GM20000 (cell line): ENCODE data around the gene PDE6A.

Experiments used
- DNase-seq: peaks from one replicate; pipeline ENCODE4 v3.0.0; 2012; ENCODE audit warnings: low spot score
- CTCF ChIP-seq: IDR thresholded peaks from 2 replicates; pipeline ENCODE4 v1.5.1; 2012; ENCODE audit warnings: mild to moderate bottlenecking, control low read depth; ENCODE audit errors: extremely low read depth, missing control alignments

PDE6A gene

GRCh38 chr5:149935431-149935901 lies 9.1 kb downstream of the PDE6A start:
- TF ChIP-seq CTCF: no peak
- DNase-seq: no peak

DNA sequence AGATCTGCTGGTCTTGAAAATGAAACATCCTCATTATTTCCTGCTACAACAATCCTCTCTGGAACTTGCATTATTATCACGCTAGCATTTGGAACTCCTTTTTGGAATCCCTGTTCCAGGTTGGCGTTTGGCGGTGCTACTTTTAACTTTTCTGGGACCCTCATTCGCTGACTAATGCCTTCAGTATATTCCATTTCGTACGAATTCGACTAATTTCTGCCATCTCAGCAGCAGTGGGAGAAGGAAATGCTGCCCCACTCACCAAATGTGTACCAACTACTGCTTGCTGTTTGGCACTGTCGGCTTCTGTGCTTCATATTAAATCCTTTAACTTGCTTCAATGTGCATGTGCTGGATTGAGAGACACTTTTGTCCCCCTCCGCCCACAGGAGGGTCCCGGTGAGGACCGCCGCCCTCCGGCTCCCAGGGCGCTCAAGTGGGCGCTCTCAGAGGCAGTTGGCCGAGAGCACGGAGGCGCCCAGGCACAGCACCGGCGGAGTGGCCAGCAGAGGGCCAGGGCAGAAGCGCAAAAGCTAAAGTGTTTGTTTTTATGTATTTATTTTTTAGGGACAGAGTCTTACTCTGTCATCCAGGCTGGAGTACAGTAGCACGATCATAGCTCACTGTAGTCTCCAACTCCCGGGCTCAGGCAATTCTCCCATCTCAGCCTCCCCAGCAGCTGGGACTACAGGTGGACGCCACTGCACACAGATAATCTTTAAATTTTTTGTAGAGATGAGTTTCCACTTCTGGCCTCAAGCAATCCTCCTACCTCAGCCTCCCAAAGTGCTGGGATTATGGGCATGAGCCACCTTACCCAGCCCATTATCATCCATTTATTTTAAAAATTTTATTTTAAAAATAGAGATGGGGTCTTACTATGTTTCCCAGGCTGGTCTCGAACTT lies 11.9 kb downstream of the PDE6A start:
- no peak for TF ChIP-seq CTCF
- DNase-seq: no peak

DNA sequence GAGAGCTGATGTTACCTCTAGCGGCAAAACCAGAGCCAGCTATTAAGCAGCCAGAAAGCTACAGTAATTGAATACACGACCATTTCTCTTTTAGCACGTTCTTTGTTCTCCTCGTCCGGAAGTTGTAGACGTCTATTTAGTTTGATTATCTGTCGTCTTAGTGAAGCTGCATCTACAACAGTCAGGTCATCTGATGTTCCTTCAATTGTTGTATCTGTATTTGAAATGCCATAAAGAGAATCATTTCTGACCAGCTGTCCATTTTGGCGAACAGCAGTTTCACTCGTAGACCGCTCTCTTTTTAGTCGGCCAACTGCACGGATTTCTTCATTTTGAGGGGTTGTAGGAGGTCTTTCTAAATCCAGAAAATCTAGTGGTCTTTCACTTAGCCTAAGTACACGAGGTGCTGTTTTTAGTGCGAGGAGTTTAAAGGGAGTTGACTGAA lies 12.6 kb downstream of the PDE6A start:
- no peak for DNase-seq
- no peak for TF ChIP-seq CTCF

DNA sequence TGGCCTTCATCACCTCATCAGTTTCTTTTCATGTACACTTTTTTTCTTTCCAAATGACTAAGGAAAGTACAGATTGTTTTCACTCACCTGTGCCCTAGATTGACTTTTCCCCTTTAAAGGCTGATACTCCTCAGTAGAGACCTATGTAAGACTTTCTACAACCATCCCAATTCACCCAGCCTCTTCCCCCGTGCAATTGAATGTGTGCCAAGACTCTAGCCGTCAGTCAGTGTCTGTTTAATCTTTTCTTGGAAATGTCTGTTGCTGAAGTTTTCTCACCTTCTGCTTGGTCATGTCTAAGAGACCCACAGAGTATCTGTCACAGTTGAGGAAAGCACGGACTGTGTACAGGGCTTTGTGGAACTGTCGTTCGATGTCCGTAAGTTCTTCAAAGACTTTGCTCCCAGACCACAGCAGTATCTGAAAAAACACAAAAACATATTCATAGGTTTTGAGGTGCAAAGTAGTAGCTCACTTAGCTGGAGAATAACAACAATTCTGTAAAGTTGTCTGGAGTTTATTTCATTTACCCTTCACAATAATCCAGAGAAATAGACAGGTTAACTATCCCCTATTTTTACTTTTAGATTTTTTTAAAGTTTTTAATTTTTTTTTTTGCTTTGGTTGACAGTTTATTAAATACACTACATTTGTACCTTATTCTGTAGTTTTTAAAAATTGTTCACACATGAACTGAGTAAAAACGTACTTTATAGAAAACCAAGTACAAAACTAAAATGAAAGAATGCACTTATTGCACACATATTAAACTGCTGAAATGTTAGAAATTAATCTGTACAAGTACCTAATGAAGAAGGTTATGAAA lies 13.6 kb downstream of the PDE6A start:
- TF ChIP-seq CTCF: no peak
- no peak for DNase-seq

DNA sequence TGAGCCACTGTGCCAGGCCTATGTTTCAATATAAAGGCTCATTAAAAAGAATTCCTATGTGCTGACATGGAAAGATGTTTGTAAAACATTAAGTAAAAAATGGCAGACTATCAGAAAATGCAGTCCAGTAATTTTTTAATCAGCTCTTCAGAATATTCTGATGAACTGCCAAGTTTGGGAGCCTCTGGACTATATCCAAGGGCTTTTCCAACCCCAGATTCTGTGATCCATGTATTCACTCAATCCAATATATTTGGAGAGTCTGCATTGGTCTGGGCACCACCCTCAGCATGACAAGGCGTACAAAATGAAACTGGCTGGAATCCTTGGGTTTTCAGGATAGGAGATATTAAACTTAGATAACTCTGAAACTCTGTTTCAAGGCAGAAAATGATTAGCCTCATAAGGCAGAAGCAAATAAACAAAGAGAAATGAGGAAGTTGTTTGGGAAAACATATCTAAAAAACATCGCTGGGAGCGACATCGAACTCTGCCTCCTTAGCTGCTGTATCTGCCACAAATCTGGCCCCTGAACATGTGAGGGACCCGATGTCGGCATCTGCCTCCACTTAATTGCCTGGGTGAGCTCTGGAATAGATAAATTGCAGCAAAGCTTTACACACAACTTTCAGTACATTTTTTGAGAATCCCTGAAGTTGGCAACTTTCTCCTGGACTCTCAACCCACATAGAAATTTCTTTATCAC lies 14.4 kb downstream of the PDE6A start:
- no peak for DNase-seq
- TF ChIP-seq CTCF: no peak

DNA sequence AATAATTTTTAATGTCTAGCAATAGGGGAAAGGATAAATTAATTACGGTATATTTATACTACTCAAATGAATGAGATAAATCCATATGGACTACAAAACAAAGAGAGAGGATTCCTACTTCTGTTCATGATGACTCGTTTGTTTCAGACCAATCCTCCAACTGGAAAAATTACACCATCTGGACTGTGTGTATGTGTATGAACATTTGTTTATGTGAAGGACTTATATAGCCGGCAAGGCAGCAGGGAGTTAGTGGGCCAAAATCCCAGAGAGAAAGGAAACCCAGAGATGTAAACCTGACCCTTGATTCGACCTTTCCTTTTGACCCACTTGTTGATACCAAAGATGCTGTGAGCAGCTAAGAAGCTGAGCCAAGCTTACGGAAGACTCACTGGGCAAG lies 20.1 kb downstream of the PDE6A start:
- DNase-seq: no peak
- no peak for TF ChIP-seq CTCF
